GM12892 (cell line): ENCODE data around the gene FOXL1.
"Not testable (repeated sequence)": the region's sequence is repeated elsewhere in the genome, so short reads cannot be mapped to it uniquely, and the experiment has no call there.

ENCODE experiments used
- DNase-seq: peaks from one replicate; pipeline ENCODE4 v3.0.0; 2011; ENCODE audit not compliant: insufficient read length
- FAIRE-seq: peaks from 2 replicates; lab custom pipeline; 2011; peaks lifted over from hg19 to GRCh38; lab: Jason Lieb, UNC
- POLR2A ChIP-seq: IDR thresholded peaks from 2 replicates; pipeline ENCODE4 v1.6.1; 2011; ENCODE audit warnings: low read depth, low read length, control low read depth
- POLR2AphosphoS5 ChIP-seq: IDR thresholded peaks from 2 replicates; pipeline ENCODE4 v1.6.1; 2011; ENCODE audit warnings: low read depth, low read length, control low read depth
- TAF1 ChIP-seq: IDR thresholded peaks from 2 replicates; pipeline ENCODE4 v1.6.1; 2011; ENCODE audit warnings: low read depth, mild to moderate bottlenecking, control low read depth, low read length, borderline replicate concordance

FOXL1 gene

GRCh38 chr16:86579268-86580062, 1.1 kb downstream of the FOXL1 start:
- no peak for TF ChIP-seq POLR2AphosphoS5
- TF ChIP-seq TAF1: no peak
- no peak for TF ChIP-seq POLR2A
- FAIRE-seq (no peak), DNase-seq (no peak)

- FAIRE-seq: no peak
- no peak for TF ChIP-seq POLR2A
- no peak for TF ChIP-seq TAF1
- TF ChIP-seq POLR2AphosphoS5: no peak
- no peak for DNase-seq
These were observed 1.9 kb downstream of the FOXL1 start for GRCh38 chr16:86580063-86580790.

- TF ChIP-seq TAF1 (no peak), POLR2A (no peak), POLR2AphosphoS5 (no peak)
- DNase-seq: no peak
- no peak for FAIRE-seq
These were observed 2.4 kb downstream of the FOXL1 start for GRCh38 chr16:86580791-86581170.

- FAIRE-seq: no peak
These were observed 3.1 kb downstream of the FOXL1 start for GRCh38 chr16:86581458-86581857.

GRCh38 chr16:86584071-86584685, 5.8 kb downstream of the FOXL1 start:
- TF ChIP-seq POLR2A: no peak
- TF ChIP-seq POLR2AphosphoS5: no peak
- TF ChIP-seq TAF1: no peak
- no peak for FAIRE-seq
- no peak for DNase-seq

More at GRCh38 chr16:86581458-86581857, 3.1 kb downstream of the FOXL1 start:
- TF ChIP-seq TAF1 (no peak), POLR2A (no peak), POLR2AphosphoS5 (no peak)
- DNase-seq: no peak

- no peak for TF ChIP-seq POLR2A
- no peak for TF ChIP-seq POLR2AphosphoS5
- no peak for TF ChIP-seq TAF1
- FAIRE-seq (no peak), DNase-seq (no peak)
These were observed 6.7 kb downstream of the FOXL1 start for GRCh38 chr16:86584726-86585721.

GRCh38 chr16:86585821-86586611, 7.7 kb downstream of the FOXL1 start:
- TF ChIP-seq TAF1 (no peak), POLR2AphosphoS5 (no peak), POLR2A (no peak)
- DNase-seq (no peak), FAIRE-seq (no peak)

GRCh38 chr16:86587487-86587886, 9.1 kb downstream of the FOXL1 start:
- FAIRE-seq: no peak
- no peak for DNase-seq
- TF ChIP-seq POLR2AphosphoS5 (no peak), POLR2A (no peak), TAF1 (no peak)

- FAIRE-seq, DNase-seq: not testable (repeated sequence)
These were observed 9.6 kb downstream of the FOXL1 start for GRCh38 chr16:86587955-86588354.
